GM10248 (cell line): Measurements from ENCODE around the gene CHCHD2.
"Not testable (repeated sequence)": the region's sequence is repeated elsewhere in the genome, so short reads cannot be mapped to it uniquely, and the experiment has no call there.

Experiments
- CTCF ChIA-PET: fragments of 300-600 bp; sonication (Branson Sonifier 250); formaldehyde crosslinking; extraction: SDS; loops from one replicate; lab custom pipeline; 2021; ENCODE audit warnings: antibody characterized with exemption; lab: Yijun Ruan, JAX
- POLR2A ChIA-PET: fragments of 350-650 bp; sonication (Branson Sonifier 250); formaldehyde crosslinking; extraction: SDS; loops from one replicate; lab custom pipeline; 2020; ENCODE audit warnings: antibody characterized with exemption; lab: Yijun Ruan, JAX
- DNase-seq: peaks from one replicate; pipeline ENCODE4 v3.0.0; 2012; ENCODE audit errors: extremely low spot score
- CTCF ChIP-seq: IDR thresholded peaks from 2 replicates; pipeline ENCODE4 v1.5.1; 2012; ENCODE audit warnings: mild to moderate bottlenecking, low read depth; ENCODE audit errors: extremely low read depth, missing control alignments, control extremely low read depth

The CHCHD2 gene

GRCh38 chr7:56083150-56083785, 23.0 kb downstream of the CHCHD2 start:
- POLR2A ChIA-PET, result interaction anchor here (0.6 to 0.7 kb wide), 2 partner anchors 8 to 69 kb away, joined by 3 read pairs; no protein-coding TSS in a partner anchor
- CTCF ChIA-PET, result interaction anchor here (1.4 to 2.3 kb wide), 3 partner anchors 9 to 25 kb away, joined by 3 to 27 read pairs (median 5); partner anchors contain the start of gene PHKG1
- TF ChIP-seq CTCF, result no peak
- DNase-seq, result no peak

GRCh38 chr7:56081626-56082340, 24.5 kb downstream of the CHCHD2 start:
- POLR2A ChIA-PET, result no interaction called here
- CTCF ChIA-PET, result no interaction called here
- TF ChIP-seq CTCF, result no peak
- no peak for DNase-seq

- CTCF ChIA-PET, POLR2A ChIA-PET, DNase-seq: not testable (repeated sequence)
Observed at GRCh38 chr7:56080726-56081435, 25.4 kb downstream of the CHCHD2 start.

- no peak for DNase-seq
- TF ChIP-seq CTCF, result no peak
- CTCF ChIA-PET, result interaction anchor here (0.7 to 2.0 kb wide), 2 partner anchors 10 kb away, joined by 3 to 5 read pairs; no protein-coding TSS in a partner anchor
- POLR2A ChIA-PET, result no interaction called here
Observed at GRCh38 chr7:56079450-56080185, 26.7 kb downstream of the CHCHD2 start.

GRCh38 chr7:56078196-56078595, 28.1 kb downstream of the CHCHD2 start:
- POLR2A ChIA-PET, result interaction anchor here (1.1 kb wide), 1 partner anchor 28 kb away, joined by 4 read pairs; the partner anchor contains the start of gene CHCHD2

More at GRCh38 chr7:56078196-56078595, 28.1 kb downstream of the CHCHD2 start:
- TF ChIP-seq CTCF, result no peak
- no peak for DNase-seq
- CTCF ChIA-PET, result interaction anchor here (1.0 to 2.1 kb wide), 4 partner anchors 11 to 437 kb away, joined by 3 to 6 read pairs (median 4); partner anchors contain the start of gene SUMF2
